GM12801 (cell line): ENCODE measurements around the gene SMYD3.

Source experiments
- TF ChIP-seq, protein P1 (sequence below): IDR thresholded peaks from one replicate; pipeline ENCODE4 v1.5.1; 2011; ENCODE audit warnings: control low read depth; ENCODE audit not compliant: insufficient read length; ENCODE audit errors: extremely low read depth

SMYD3 gene

GRCh38 chr1:245774196-245774595, 732.9 kb downstream of the SMYD3 start:
- TF ChIP-seq, protein P1, sequence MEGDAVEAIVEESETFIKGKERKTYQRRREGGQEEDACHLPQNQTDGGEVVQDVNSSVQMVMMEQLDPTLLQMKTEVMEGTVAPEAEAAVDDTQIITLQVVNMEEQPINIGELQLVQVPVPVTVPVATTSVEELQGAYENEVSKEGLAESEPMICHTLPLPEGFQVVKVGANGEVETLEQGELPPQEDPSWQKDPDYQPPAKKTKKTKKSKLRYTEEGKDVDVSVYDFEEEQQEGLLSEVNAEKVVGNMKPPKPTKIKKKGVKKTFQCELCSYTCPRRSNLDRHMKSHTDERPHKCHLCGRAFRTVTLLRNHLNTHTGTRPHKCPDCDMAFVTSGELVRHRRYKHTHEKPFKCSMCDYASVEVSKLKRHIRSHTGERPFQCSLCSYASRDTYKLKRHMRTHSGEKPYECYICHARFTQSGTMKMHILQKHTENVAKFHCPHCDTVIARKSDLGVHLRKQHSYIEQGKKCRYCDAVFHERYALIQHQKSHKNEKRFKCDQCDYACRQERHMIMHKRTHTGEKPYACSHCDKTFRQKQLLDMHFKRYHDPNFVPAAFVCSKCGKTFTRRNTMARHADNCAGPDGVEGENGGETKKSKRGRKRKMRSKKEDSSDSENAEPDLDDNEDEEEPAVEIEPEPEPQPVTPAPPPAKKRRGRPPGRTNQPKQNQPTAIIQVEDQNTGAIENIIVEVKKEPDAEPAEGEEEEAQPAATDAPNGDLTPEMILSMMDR: no peak

DNA sequence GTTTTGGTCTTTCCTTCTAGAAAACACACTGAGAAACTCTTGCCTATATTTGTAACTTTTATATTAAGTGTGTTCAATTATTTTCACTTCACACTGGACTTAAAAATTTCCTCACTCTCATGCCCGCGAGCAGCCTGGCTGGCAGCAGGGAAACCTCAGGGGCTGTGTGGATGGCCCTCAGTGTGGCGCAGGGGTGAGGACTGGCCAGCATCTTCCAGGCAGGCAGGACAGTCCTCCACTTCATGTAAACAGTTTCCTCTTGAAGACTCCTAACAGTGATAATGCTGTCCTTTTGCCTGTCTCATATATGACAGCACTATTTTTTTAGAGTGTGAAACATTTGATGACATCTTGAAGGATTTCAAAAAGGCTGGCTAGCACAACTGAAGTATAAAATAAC, 733.7 kb downstream of the SMYD3 start:
- TF ChIP-seq, protein P1: no peak

- TF ChIP-seq, protein P1: no peak
Observed at GRCh38 chr1:245772739-245773138, 734.3 kb downstream of the SMYD3 start.

- TF ChIP-seq, protein P1: no peak
Observed at GRCh38 chr1:245772325-245772724, 734.8 kb downstream of the SMYD3 start.

- TF ChIP-seq, protein P1: no peak
Observed at GRCh38 chr1:245771511-245772281, 735.4 kb downstream of the SMYD3 start.

GRCh38 chr1:245770156-245770555, 736.9 kb downstream of the SMYD3 start:
- TF ChIP-seq, protein P1: no peak

- TF ChIP-seq, protein P1: no peak
Observed at GRCh38 chr1:245768596-245768995, 738.5 kb downstream of the SMYD3 start.
